Prostate gland (tissue), 2 donors: ENCODE measurements around the gene XPOT.

Source experiments
- POLR2A ChIP-seq: fragments of 450-650 bp; IDR thresholded peaks from one replicate; pipeline ENCODE4 v1.6.1; 2016; ENCODE audit warnings: antibody characterized with exemption, mild to moderate bottlenecking
- POLR2AphosphoS5 ChIP-seq: sonication (generic); formaldehyde crosslinking; IDR thresholded peaks from one replicate; pipeline ENCODE4 v1.6.1; 2017; ENCODE audit warnings: antibody characterized with exemption
- TF ChIP-seq, protein P1 (sequence below), 4 experiments: fragments of 200-600 bp in 2 of 4; fragments of 450-650 bp in 2 of 4; sonication (generic) in 2 of 4; IDR thresholded peaks; 1 replicate in 3 of 4; 2 replicates in 1 of 4; pipeline ENCODE4 v1.5.1; 2016 to 2019; ENCODE audit warnings: antibody characterized with exemption in 4 of 4, mild to moderate bottlenecking in 2 of 4, moderate library complexity in 2 of 4

GRCh38 chr12:64412459-64412858 is 8.3 kb downstream of the XPOT start:
- no peak for TF ChIP-seq POLR2A
- TF ChIP-seq, protein P1, sequence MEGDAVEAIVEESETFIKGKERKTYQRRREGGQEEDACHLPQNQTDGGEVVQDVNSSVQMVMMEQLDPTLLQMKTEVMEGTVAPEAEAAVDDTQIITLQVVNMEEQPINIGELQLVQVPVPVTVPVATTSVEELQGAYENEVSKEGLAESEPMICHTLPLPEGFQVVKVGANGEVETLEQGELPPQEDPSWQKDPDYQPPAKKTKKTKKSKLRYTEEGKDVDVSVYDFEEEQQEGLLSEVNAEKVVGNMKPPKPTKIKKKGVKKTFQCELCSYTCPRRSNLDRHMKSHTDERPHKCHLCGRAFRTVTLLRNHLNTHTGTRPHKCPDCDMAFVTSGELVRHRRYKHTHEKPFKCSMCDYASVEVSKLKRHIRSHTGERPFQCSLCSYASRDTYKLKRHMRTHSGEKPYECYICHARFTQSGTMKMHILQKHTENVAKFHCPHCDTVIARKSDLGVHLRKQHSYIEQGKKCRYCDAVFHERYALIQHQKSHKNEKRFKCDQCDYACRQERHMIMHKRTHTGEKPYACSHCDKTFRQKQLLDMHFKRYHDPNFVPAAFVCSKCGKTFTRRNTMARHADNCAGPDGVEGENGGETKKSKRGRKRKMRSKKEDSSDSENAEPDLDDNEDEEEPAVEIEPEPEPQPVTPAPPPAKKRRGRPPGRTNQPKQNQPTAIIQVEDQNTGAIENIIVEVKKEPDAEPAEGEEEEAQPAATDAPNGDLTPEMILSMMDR (IDR thresholded peaks at IDR 0.05) = no peak
- no peak for TF ChIP-seq POLR2AphosphoS5
